Activated CD8-positive, alpha-beta T cell treated with anti-CD3 and anti-CD28 coated beads for 36 hours (primary cell): ENCODE results near the gene RPS10. TPM values are rescaled to one million over a fixed set of nuclear protein-coding genes. Genes with fewer than 3 reads are reported as not detected.

ENCODE experiments used
- ATAC-seq: fragments of 200-7000 bp; cut with Tn5 transposase; one replicate; pipeline ENCODE4 v1.10.0; 2021; ENCODE audit warnings: mild to moderate bottlenecking, moderate library complexity
- CTCF ChIA-PET: fragments of 350-600 bp; sonication (Branson Sonifier 250); formaldehyde crosslinking; loops from one replicate; lab custom pipeline; 2021; ENCODE audit warnings: antibody characterized with exemption; lab: Charles Lee
- POLR2A ChIA-PET: fragments of 350-600 bp; sonication (Branson Sonifier 250); formaldehyde crosslinking; loops from one replicate; lab custom pipeline; 2021; ENCODE audit warnings: antibody characterized with exemption; lab: Charles Lee
- DNase-seq: peaks from one replicate; pipeline ENCODE4 v3.0.0-alpha.2; 2020
- H3K27ac Mint-ChIP-seq: one replicate; pipeline ENCODE4 v1.8.0; 2021; ENCODE audit warnings: mild to moderate bottlenecking, mixed read lengths
- H3K27me3 Mint-ChIP-seq: one replicate; pipeline ENCODE4 v1.8.0; 2021; ENCODE audit warnings: mixed read lengths
- H3K36me3 Mint-ChIP-seq: one replicate; pipeline ENCODE4 v1.8.0; 2021; ENCODE audit warnings: low read depth, mixed read lengths
- H3K4me1 Mint-ChIP-seq: one replicate; pipeline ENCODE4 v1.8.0; 2021; ENCODE audit warnings: low read depth, mixed read lengths
- H3K4me3 Mint-ChIP-seq: one replicate; pipeline ENCODE4 v1.8.0; 2021; ENCODE audit warnings: mild to moderate bottlenecking, moderate library complexity, mixed read lengths
- H3K9me3 Mint-ChIP-seq: one replicate; pipeline ENCODE4 v1.8.0; 2021; ENCODE audit warnings: mixed read lengths
- intact Hi-C: fragments of 100-400 bp; cut with micrococcal nuclease; formaldehyde crosslinking; loops from one replicate; pipeline ENCODE4 v1.10.0; 2022
- total RNA-seq, 2 experiments: library from RNA; stranded (reverse); gene quantifications; one replicate each; pipeline ENCODE4 v1.2.3, GENCODE V29; 2021
- TF ChIP-seq, protein P1 (sequence below): fragments of 200-600 bp; IDR thresholded peaks from one replicate; pipeline ENCODE4 v1.8.0; 2022; ENCODE audit warnings: antibody characterized with exemption, mild to moderate bottlenecking

Gene RPS10
- total RNA-seq, 2 experiments from 2014 or later = 2,208 to 2,269 TPM

DNA sequence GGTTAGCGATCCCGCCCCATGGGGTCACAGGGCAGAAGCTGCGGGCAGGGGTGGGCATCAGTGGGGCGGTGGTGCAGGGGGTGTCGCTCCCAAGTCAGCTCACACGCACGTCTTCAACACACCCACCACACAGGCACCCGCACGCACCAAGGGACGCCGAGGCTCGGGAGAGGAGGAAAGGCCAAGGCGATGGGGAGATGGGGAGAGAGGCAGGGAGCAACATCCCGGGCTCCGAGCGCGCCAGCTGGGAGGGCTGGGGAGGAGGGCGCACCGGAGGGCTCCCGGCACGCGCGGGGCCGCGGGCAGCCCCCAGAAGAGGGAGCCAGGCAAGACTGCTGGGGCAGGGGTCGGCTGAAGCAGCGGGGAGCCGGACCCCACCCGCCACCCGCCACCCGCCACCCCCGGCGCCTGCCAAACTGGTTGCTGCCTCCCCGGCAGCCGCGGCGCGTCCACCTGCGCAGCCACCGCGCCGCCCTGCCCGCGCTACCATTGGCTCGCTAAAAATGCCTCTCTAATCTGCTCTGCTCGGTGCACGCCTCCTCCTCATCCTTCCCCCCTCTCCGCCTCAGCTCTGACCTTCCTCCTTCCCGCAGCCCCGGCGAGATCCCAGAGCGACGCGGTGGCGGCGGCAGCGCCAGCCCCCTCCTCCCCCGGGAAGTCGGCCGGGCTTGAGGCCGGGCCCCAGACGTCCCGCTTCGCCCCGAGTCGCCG lies 39.8 kb upstream of the RPS10 start, which contains the start of gene PACSIN1:
Gene PACSIN1, plus strand, starts transcription at position 546 of the 711 bp plus-strand sequence. CDS start 60,230 bp downstream, outside the sequence.
- no peak within 1 kb of the TSS for H3K27ac Mint-ChIP-seq
- TF ChIP-seq, protein P1, sequence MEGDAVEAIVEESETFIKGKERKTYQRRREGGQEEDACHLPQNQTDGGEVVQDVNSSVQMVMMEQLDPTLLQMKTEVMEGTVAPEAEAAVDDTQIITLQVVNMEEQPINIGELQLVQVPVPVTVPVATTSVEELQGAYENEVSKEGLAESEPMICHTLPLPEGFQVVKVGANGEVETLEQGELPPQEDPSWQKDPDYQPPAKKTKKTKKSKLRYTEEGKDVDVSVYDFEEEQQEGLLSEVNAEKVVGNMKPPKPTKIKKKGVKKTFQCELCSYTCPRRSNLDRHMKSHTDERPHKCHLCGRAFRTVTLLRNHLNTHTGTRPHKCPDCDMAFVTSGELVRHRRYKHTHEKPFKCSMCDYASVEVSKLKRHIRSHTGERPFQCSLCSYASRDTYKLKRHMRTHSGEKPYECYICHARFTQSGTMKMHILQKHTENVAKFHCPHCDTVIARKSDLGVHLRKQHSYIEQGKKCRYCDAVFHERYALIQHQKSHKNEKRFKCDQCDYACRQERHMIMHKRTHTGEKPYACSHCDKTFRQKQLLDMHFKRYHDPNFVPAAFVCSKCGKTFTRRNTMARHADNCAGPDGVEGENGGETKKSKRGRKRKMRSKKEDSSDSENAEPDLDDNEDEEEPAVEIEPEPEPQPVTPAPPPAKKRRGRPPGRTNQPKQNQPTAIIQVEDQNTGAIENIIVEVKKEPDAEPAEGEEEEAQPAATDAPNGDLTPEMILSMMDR = no peak
- peak; percentile 33 for DNase-seq
- CTCF ChIA-PET = interaction anchor here (0.8 to 1.1 kb wide), 2 partner anchors 143 kb away, joined by 3 read pairs; no protein-coding TSS in a partner anchor
- ATAC-seq = peak; percentile 90
- POLR2A ChIA-PET = interaction anchor here (1.4 kb wide), 1 partner anchor 60 kb away, joined by 4 read pairs; no protein-coding TSS in a partner anchor
- H3K4me3 Mint-ChIP-seq = peak within 1 kb of the TSS; percentile 66
- no peaks in the 10 kb centered on the region for H3K36me3 Mint-ChIP-seq
- peaks cover 20% of the 10 kb centered on the region for H3K27me3 Mint-ChIP-seq
- H3K9me3 Mint-ChIP-seq = no peaks in the 10 kb centered on the region
- intact Hi-C loops = no loop called here
- peaks cover 5% of the 10 kb centered on the region for H3K4me1 Mint-ChIP-seq

DNA sequence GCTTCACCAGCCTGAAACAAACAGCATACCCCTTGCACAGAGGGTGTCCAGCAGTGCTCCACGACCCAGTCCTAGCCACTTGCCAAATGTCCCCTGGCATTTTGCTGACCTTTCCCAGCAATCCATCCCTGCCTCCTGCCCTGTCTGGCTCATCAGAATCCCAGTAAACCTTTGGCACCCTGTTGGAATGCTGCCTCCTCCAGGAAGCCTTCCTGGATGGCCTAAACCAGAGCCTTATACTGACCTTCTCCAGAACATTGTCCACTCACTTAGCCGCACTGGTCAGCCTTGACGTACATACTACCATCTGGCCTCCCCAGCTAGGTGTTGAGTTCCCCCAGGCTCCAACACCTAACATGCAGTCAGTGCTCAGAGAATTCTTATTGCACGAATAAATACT lies 38.0 kb upstream of the RPS10 start:
- intact Hi-C loops = no loop called here
- ChIA-PET POLR2A (no interaction called here), CTCF (no interaction called here)
- TF ChIP-seq, protein P1 = no peak
- ATAC-seq (no peak), DNase-seq (no peak)
- no peak overlapping the region for H3K4me3 Mint-ChIP-seq
- H3K27ac Mint-ChIP-seq = no peak overlapping the region
- H3K27me3 Mint-ChIP-seq = peaks cover 20% of the 10 kb centered on the region
- no peaks in the 10 kb centered on the region for H3K36me3 Mint-ChIP-seq
- peaks cover 5% of the 10 kb centered on the region for H3K4me1 Mint-ChIP-seq
- H3K9me3 Mint-ChIP-seq = no peaks in the 10 kb centered on the region

DNA sequence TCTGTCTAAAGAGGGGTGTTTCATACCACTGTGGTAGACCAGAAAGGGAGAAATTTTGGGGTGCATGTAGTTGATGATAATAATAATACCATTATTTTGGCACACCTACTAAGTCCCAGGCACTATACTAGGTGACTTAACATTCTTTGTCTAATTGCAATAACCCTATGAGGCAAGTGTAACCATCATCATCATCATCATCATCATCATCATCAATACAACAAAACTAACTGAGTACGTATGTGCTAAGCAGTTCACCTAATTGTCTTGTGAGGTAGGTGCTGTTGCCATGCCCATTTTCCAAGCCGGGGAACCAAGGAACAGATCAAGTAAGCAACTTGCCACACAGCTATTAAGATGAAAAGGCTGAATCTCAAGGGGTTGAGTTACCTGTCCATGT lies 37.4 kb upstream of the RPS10 start:
- Mint-ChIP-seq H3K4me1 (peaks cover 5% of the 10 kb centered on the region), H3K4me3 (no peak overlapping the region), H3K27me3 (peaks cover 20% of the 10 kb centered on the region), H3K9me3 (no peaks in the 10 kb centered on the region), H3K27ac (no peak overlapping the region), H3K36me3 (no peaks in the 10 kb centered on the region)
- intact Hi-C loops = no loop called here
- ATAC-seq (no peak), DNase-seq (no peak)
- ChIA-PET CTCF (interaction anchor here (1.2 to 1.5 kb wide), 2 partner anchors 138 to 146 kb away, joined by 3 to 7 read pairs; no protein-coding TSS in a partner anchor), POLR2A (no interaction called here)
- TF ChIP-seq, protein P1 = no peak

DNA sequence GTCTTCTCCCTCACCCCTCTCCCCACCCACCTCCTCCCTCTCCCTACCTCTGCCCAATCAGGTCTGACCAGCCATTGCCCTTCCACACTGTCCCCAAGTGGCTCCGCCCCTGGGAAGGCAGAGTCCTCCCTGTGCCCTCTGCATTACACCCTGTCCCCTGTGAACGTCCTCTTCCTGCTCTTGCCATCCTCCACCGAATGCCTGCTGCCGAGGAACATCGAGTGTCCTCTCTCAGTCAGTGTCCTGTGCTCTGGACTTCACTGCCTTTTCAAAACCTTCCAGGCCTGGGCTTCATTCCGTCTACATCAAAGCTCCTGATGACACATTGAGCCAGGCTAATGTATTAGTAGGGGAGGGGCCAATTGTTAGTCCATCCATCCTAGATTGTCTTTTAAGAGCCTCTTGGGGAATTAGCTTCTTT lies 36.7 kb upstream of the RPS10 start:
- ATAC-seq = no peak
- intact Hi-C loops = no loop called here
- TF ChIP-seq, protein P1 = no peak
- H3K27me3 Mint-ChIP-seq = peaks cover 20% of the 10 kb centered on the region
- no peaks in the 10 kb centered on the region for H3K36me3 Mint-ChIP-seq
- ChIA-PET CTCF (interaction anchor here (1.2 to 1.5 kb wide), 2 partner anchors 137 to 147 kb away, joined by 3 to 7 read pairs; no protein-coding TSS in a partner anchor), POLR2A (interaction anchor here (0.9 kb wide), 1 partner anchor 15 kb away, joined by 4 read pairs; no protein-coding TSS in a partner anchor)
- no peak for DNase-seq
- no peaks in the 10 kb centered on the region for H3K9me3 Mint-ChIP-seq
- peaks cover 5% of the 10 kb centered on the region for H3K4me1 Mint-ChIP-seq
- H3K27ac Mint-ChIP-seq = no peak overlapping the region
- H3K4me3 Mint-ChIP-seq = no peak overlapping the region

DNA sequence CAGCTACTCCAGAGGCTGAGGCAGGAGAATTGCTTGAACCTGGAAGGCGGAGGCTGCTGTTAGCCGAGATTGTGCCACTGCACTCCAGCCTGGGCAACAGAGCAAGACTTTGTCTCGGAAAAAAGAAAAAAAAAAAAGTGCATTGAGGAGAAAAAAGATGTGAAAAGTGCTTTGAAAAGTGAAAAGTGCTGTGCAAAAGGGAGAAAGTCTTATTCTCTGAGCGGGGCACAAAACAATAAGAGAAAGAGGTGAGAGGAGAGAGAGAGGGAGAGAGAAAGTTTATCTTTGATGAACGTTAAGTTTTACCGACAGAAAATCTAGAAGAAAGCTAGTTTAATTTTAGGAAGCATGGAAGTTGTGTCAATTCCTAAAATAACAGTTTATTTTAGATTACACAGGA lies 36.1 kb upstream of the RPS10 start:
- no peak overlapping the region for H3K27ac Mint-ChIP-seq
- peaks cover 18% of the 10 kb centered on the region for H3K27me3 Mint-ChIP-seq
- TF ChIP-seq, protein P1 = no peak
- ChIA-PET CTCF (interaction anchor here (1.5 to 2.3 kb wide), 2 partner anchors 147 to 678 kb away, joined by 7 read pairs; no protein-coding TSS in a partner anchor), POLR2A (interaction anchor here (0.9 kb wide), 1 partner anchor 16 kb away, joined by 4 read pairs; no protein-coding TSS in a partner anchor)
- intact Hi-C loops = no loop called here
- DNase-seq (no peak), ATAC-seq (no peak)
- H3K4me3 Mint-ChIP-seq = no peak overlapping the region
- H3K4me1 Mint-ChIP-seq = peaks cover 5% of the 10 kb centered on the region
- no peaks in the 10 kb centered on the region for H3K36me3 Mint-ChIP-seq
- H3K9me3 Mint-ChIP-seq = no peaks in the 10 kb centered on the region
